Keratinocyte (primary cell): ENCODE measurements around the gene EPHB4.

ENCODE experiments used
- CTCF ChIP-seq, 3 experiments: IDR thresholded peaks in 1 of 3; conservative IDR thresholded peaks in 1 of 3; optimal IDR thresholded peaks in 1 of 3; 2 replicates in 2 of 3; 3 replicates in 1 of 3; pipeline versions ENCODE3 to v1.5.1; 2011; ENCODE audit warnings: low read length in 3 of 3, mild to moderate bottlenecking in 3 of 3, moderate library complexity in 2 of 3, control low read depth in 1 of 3, inconsistent platforms in 1 of 3; ENCODE audit not compliant: insufficient read depth in 2 of 3; ENCODE audit errors: extremely low read depth in 1 of 3
- EZH2 ChIP-seq: IDR thresholded peaks from one replicate; pipeline ENCODE4 v1.6.1; 2012; ENCODE audit warnings: inconsistent platforms, mild to moderate bottlenecking, low read length, moderate library complexity

- no peak for TF ChIP-seq CTCF (optimal IDR thresholded peaks at IDR 0.05 in 1 of 3, IDR thresholded peaks at IDR 0.05 in 1 of 3, conservative IDR thresholded peaks at IDR 0.05 in 1 of 3; ENCODE audit: extremely low read depth in 1 of 3, insufficient read depth in 2 of 3, low read length in 3 of 3)
- TF ChIP-seq EZH2: no peak
These were observed 36.2 kb upstream of the EPHB4 start for GRCh38 chr7:100863406-100863950.
